Hepatic stellate cell (primary cell): ENCODE results near the gene ARPC4.

Experiments
- DNase-seq: peaks from one replicate; pipeline ENCODE4 v3.0.0; 2011; ENCODE audit warnings: low spot score

Gene ARPC4

DNA sequence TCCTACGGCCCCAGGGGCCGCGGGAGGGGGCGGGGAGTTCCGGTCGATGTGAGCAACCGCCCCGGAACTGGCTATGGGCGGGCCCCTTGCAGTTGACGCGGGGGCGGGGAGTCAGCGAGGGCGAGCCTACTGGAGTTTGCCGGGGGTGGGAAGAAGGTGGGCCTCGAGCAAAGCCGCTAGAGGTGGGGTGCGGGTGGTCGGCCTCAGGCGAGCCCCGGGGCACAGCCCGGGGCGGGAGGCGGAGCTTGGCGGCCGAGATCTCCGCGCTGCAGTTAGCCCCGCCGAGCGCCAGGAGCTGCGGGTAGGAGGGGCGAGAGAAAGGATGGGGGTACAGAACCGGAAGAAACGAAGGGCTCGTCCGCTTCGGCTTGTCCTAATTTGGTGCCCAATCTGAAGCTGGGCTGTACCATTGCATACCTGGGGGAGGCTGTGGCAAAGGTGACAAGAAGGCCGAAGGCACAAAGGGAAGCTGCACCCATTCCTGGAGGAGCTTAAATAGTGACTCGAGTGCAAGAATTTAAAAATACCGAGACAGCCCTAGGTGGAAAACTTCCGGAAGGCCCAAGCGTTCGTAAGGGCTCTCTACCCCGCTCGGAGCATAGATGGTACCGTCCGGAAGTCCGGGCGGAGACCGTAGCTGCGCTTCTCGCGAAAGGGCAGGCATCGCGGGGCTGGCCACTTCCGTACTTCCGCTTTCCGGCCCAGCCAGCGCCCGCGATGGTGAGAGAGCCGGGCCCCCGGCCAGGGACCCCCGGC is at the start of gene ARPC4, which contains the start of gene TADA3:
ARPC4 (plus strand) TSS at position 678 of the 756 bp plus-strand sequence; CDS start at position 718, 40 bp downstream.
TADA3 (minus strand) TSS at position 69 of the 756 bp plus-strand sequence. CDS start 1,007 bp downstream, outside the sequence.
- peak; percentile 96 for DNase-seq

DNA sequence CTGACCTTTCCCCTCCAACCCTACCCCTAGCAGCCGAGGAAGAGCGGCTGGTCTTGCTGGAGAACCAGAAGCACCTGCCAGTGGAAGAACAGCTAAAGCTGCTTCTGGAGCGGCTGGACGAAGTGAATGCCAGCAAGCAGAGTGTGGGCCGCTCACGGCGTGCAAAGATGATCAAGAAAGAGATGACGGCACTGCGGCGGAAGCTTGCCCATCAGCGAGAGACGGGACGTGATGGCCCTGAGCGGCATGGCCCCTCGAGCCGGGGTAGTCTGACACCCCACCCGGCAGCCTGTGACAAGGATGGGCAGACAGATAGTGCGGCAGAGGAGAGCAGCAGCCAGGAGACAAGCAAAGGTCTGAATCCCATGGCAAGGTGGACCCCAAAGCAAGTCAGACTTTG is 49.3 kb upstream of the ARPC4 start:
- no peak for DNase-seq

- no peak for DNase-seq
Measured at GRCh38 chr3:9744162-9744561, 48.7 kb upstream of the ARPC4 start.

DNA sequence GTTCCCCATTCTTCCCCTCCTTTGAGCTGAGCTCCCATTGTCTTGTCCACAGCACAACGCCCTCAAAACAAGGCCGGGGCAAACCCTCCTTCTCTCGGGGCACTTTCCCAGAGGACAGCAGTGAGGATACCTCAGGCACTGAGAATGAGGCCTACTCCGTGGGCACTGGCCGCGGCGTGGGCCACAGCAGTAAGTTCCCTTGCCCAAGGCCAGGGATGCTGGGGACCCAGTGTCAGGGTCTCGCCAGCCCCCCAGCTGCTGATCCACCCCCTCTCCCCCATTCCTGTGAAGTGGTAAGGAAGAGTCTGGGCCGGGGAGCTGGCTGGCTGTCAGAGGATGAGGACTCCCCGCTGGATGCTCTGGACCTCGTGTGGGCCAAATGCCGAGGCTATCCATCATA is 47.4 kb upstream of the ARPC4 start:
- DNase-seq: no peak

DNA sequence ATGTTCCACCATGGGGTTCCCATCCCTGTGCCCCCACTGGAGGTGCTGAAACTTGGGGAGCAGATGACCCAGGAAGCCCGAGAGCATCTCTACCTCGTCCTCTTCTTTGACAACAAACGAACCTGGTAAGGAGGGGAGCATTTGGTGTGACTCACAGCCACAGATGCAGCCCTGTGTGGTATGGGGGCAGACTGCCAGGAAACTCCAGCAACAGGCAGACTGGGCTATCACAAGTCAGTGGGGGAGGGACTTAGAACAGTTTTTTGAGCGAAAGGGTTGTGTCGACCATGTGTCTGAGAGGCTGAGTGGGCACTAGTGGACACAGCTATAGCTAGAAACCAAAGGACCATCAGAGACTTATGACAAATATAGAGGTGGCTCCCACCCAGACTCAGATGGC is 46.6 kb upstream of the ARPC4 start:
- peak; percentile 80 for DNase-seq

GRCh38 chr3:9747267-9747666 is 45.6 kb upstream of the ARPC4 start:
- no peak for DNase-seq

- no peak for DNase-seq
Measured at GRCh38 chr3:9748031-9748430, 44.9 kb upstream of the ARPC4 start.

- DNase-seq: no peak
Measured at GRCh38 chr3:9749296-9749644, 43.6 kb upstream of the ARPC4 start.

GRCh38 chr3:9749645-9750555 is 43.0 kb upstream of the ARPC4 start, which contains the start of gene OGG1:
Gene OGG1, plus strand, starts transcription at chr3:9749952. Its CDS starts 335 bp downstream, at chr3:9750287.
- DNase-seq: peak; percentile 100

GRCh38 chr3:9750556-9751411 is 42.1 kb upstream of the ARPC4 start:
- no peak for DNase-seq

- DNase-seq: no peak
Measured at GRCh38 chr3:9754678-9755077, 38.2 kb upstream of the ARPC4 start.

- DNase-seq: no peak
Measured at GRCh38 chr3:9757427-9757826, 35.5 kb upstream of the ARPC4 start.

DNA sequence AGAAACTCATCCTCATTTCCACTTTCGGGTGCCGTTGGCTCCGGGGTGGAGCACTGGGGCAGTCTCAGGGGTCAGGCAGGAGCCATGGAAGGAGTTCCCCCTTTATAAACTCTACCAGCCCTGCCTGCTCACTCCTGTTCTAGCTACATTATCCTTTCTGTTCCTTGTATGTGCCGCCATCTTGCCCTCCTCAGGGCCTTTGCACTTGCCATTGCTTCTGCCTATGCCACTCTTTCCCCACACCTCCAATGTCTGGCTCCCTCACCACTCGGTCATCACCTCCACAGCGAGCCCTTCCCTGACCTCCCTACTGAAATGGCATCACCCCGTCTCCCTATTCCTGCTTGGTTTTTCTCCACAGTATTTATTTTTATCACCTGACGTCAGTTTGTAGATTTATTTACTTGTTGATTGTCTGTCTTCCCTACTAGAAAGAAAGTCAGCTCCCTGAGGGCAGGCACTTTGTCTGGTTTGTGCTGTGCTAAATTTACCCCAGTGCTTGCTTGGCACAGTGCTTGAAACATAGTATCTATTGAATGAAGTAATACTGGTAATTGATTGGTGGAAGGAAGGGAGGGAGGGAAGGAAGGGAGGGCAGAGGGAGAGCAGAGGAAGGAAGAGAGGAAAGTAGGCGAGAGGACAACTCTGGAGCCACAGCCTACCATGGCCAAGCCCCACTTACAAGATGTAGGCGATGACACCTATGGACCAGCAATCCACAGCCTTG is 31.9 kb upstream of the ARPC4 start:
- DNase-seq: no peak

DNA sequence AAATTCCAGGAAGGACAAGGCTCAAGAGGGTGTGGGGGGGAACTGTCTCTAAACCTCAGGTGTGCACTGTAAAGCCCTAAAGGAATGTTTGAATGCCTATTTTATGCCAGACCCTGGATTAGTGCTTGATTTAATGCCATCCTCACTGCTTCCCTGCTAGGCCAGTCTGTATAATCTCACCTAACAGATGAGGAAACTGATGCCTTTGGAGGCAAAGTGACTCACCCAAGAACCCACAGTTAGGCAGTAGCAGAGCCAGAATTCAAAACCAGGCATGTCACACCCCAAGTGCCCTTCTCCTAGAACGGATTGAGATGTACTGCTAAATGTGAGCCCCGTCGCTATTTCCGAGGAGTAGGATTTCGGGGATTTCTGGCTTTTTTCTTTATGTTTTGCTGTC is 31.0 kb upstream of the ARPC4 start:
- DNase-seq: no peak

DNA sequence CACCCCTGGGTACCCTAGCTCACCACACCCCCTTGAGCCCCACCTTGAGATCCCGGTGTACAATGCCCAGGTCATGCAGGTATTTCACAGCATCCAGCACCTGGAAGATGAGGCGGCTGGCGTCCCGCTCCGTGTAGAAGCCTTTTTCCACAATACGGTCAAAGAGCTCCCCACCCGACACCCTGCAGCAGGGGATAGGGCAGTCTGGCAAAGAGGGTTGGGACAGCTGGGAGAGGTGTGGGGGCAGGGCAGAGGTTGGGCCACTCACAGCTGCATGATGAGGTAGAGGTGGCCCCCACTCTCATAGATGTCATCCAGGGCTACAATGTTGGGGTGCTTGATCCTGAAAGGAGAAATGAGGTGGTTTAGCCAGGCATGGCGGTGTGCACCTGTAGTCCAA is 30.0 kb upstream of the ARPC4 start:
- DNase-seq: no peak

GRCh38 chr3:9765865-9766264 is 27.0 kb upstream of the ARPC4 start:
- DNase-seq: no peak

GRCh38 chr3:9767418-9767817 is 25.5 kb upstream of the ARPC4 start:
- DNase-seq: no peak

DNA sequence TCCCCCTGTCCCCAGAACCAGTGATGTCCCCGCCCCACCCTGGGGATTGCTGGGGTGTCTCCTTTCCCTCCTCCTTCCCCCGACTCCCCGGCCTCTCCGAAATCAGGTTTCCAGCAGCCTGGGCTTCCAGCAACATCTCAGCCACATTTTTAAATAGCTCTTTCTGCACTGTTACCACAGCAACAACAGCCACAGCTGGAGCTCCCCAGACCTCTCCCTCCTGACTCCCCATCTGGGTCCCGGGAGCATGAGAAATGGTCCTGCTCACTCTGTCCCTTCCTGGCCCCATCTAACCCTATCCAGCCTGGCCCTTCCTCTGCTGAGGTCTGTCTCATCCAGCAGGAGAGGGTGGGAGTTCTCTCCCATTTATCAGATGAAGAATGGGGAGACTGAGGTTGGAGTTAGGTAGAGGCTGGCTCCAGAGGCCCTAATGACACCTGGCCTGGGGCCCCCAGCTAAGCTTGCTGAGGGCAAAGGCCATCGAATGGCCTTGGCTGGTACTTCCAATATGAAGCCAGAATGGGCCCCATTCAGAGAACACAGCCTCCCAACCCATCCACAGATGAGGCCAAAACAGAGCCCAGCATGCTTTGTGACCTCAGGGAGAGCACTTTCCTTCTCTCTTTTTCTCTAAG is 24.6 kb upstream of the ARPC4 start:
- no peak for DNase-seq

DNA sequence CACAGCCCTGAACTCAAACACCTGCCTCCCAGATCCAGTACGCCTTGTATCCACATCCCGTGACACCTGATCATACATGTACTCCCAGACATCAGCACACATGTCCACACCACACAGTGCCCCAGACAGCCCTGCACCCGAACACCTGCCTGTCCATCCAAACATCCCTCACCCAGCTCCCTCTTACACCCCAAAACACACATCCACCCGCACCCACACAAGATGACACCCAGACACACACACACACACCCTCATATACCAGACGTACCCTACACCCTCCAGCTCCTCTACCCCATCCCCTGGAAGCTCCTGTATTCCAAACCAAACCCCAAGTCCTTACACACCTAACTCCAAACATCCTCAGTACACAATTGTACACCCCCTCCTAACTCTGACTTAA is 23.9 kb upstream of the ARPC4 start:
- no peak for DNase-seq

DNA sequence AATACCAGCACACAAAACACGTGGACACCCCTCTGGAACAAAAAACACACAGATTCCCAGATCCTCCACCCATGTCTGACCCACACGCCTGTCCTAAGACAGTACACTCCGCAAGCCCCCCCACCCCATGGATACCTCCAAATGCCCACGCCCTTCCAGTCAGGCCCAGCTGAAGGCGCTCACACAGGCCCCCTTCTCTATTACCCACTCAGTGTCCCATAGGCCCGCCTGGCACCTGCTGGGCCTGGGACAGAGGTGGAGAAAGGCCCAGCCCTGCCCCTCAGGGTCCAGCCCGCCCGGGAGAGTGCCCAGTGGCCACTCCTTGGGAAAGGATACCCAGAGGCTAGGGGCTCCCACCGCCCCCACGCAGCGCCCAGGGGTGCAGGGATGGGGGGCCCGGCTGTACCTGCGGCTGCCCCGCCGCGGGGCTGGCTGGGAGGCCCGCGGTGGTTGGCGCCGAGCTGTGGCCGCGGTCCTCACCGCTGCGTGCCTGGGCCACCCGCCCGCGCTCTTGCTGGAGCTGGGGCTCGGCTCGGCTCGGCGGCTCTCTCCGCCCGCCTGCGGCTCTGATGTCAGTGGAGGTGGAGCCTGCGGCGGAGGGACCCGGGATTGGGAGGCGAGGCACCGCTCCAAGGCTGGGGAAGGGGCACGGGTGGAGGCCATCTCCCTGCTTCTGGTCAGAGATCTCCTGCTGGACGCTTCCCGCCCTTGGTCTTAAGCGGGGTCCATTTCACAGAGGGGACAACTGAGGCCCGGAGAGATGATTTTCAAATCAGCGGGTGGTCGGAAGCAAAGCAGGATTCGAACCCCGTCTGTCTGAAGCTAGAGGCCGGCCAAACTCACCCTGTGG is 23.2 kb upstream of the ARPC4 start, which contains the start of gene CAMK1:
CAMK1 (minus strand) TSS at position 522 of the 850 bp plus-strand sequence. CDS start 2,198 bp downstream, outside the sequence.
- peak; percentile 91 for DNase-seq
